ENCODE data around the gene SUGP2.
A peak's percentile ranks its signal among the peaks of the same experiment; 100 is the strongest.

The SUGP2 gene

DNA sequence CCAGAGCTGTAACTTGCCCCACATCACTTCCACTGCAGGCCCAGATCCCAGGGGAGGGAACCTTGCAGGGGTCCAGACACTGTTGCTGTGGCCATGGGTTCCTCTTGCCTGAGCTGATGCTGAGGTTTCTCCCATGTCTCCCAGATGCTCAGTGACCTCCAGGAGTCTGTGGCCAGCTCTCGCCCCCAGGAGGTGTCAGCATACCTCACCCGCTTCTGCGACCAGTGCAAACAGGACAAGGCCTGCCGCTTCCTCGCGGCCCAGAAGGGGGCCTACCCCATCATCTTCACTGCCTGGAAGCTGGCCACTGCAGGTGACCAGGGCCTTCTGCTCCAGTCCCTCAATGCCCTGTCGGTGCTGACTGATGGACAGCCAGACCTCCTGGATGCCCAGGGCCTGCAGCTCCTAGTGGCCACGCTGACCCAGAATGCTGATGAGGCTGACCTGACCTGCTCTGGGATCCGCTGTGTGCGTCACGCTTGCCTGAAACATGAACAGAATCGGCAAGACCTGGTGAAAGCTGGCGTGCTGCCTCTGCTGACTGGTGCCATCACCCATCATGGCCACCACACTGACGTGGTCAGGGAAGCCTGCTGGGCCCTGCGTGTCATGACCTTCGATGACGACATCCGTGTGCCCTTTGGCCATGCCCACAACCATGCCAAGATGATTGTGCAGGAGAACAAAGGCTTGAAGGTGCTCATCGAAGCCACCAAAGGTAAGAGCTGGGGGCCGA lies 18.3 kb upstream of the SUGP2 start:
- Histone ChIP-seq H3K27ac (ENCODE audit: poor library complexity, severe bottlenecking) (no peak overlapping the region), H3K4me3 (ENCODE audit: severe bottlenecking) (no peak overlapping the region), H3K27me3 (ENCODE audit: insufficient read depth, poor library complexity, severe bottlenecking) (no peaks in the 10 kb centered on the region), H3K4me1 (ENCODE audit: insufficient read depth, poor library complexity, severe bottlenecking) (no peaks in the 10 kb centered on the region), H3K36me3 (ENCODE audit: low read depth) (peaks cover 69% of the 10 kb centered on the region), H3K9me3 (ENCODE audit: severe bottlenecking) (no peaks in the 10 kb centered on the region)
- ATAC-seq (ENCODE audit: low read depth) (no peak), DNase-seq (ENCODE audit: low spot score) (no peak)
- TF ChIP-seq, protein P1, sequence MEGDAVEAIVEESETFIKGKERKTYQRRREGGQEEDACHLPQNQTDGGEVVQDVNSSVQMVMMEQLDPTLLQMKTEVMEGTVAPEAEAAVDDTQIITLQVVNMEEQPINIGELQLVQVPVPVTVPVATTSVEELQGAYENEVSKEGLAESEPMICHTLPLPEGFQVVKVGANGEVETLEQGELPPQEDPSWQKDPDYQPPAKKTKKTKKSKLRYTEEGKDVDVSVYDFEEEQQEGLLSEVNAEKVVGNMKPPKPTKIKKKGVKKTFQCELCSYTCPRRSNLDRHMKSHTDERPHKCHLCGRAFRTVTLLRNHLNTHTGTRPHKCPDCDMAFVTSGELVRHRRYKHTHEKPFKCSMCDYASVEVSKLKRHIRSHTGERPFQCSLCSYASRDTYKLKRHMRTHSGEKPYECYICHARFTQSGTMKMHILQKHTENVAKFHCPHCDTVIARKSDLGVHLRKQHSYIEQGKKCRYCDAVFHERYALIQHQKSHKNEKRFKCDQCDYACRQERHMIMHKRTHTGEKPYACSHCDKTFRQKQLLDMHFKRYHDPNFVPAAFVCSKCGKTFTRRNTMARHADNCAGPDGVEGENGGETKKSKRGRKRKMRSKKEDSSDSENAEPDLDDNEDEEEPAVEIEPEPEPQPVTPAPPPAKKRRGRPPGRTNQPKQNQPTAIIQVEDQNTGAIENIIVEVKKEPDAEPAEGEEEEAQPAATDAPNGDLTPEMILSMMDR (IDR thresholded peaks at IDR 0.05; ENCODE audit: poor library complexity, severe bottlenecking): no peak

DNA sequence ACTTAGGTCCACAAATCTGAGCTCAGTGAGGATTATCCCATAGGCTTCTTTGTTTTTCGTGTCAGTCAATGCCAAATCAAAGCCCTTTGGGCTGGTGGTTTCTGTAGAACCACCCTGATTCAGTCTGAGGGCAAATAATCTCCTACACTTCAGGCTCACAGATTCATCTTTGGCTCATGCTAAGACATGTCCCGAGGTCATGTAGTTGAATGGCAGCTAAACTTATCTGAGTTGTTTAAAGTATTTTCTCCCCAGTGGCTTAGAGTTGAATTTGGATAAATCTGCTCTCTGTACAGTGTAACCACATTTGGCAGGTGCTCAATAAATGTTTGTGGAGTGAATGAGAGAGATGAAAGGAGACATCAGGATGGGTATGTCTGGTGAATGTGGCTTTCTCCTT lies 17.4 kb upstream of the SUGP2 start:
- TF ChIP-seq, protein P1 (IDR thresholded peaks at IDR 0.05; ENCODE audit: poor library complexity, severe bottlenecking): no peak
- H3K4me3 ChIP-seq (ENCODE audit: severe bottlenecking): no peak overlapping the region
- DNase-seq (ENCODE audit: low spot score): no peak
- peaks cover 77% of the 10 kb centered on the region for H3K36me3 ChIP-seq (ENCODE audit: low read depth)
- no peaks in the 10 kb centered on the region for H3K27me3 ChIP-seq (ENCODE audit: insufficient read depth, poor library complexity, severe bottlenecking)
- no peaks in the 10 kb centered on the region for H3K9me3 ChIP-seq (ENCODE audit: severe bottlenecking)
- no peak overlapping the region for H3K27ac ChIP-seq (ENCODE audit: poor library complexity, severe bottlenecking)
- no peak for ATAC-seq (ENCODE audit: low read depth)
- H3K4me1 ChIP-seq (ENCODE audit: insufficient read depth, poor library complexity, severe bottlenecking): no peaks in the 10 kb centered on the region

DNA sequence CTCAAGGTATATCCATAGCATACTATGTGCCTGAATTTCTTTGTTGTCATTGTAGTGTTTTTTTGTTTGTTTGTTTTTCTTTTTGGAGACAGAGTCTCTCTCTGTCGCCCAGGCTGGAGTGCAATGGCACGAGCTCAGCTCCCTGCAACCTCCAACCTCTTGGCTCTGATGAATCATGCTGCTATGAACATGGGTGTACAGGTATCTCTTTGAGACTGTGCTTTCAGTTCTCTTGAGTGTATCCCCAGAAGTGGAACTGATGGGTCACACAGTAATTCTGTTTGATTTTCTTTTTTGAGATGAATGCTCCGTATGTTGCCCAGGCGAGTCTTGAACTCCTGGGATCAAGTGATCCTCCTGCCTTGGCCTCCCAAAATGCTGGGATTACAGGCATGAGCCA lies 16.8 kb upstream of the SUGP2 start:
- Histone ChIP-seq H3K9me3 (ENCODE audit: severe bottlenecking) (no peaks in the 10 kb centered on the region), H3K4me1 (ENCODE audit: insufficient read depth, poor library complexity, severe bottlenecking) (no peaks in the 10 kb centered on the region), H3K4me3 (ENCODE audit: severe bottlenecking) (no peak overlapping the region), H3K27ac (ENCODE audit: poor library complexity, severe bottlenecking) (no peak overlapping the region), H3K27me3 (ENCODE audit: insufficient read depth, poor library complexity, severe bottlenecking) (no peaks in the 10 kb centered on the region), H3K36me3 (ENCODE audit: low read depth) (peaks cover 78% of the 10 kb centered on the region)
- no peak for DNase-seq (ENCODE audit: low spot score)
- peak; percentile 19; the same call in 1 of the 3 replicates for ATAC-seq (ENCODE audit: low read depth)
- TF ChIP-seq, protein P1 (IDR thresholded peaks at IDR 0.05; ENCODE audit: poor library complexity, severe bottlenecking): no peak

DNA sequence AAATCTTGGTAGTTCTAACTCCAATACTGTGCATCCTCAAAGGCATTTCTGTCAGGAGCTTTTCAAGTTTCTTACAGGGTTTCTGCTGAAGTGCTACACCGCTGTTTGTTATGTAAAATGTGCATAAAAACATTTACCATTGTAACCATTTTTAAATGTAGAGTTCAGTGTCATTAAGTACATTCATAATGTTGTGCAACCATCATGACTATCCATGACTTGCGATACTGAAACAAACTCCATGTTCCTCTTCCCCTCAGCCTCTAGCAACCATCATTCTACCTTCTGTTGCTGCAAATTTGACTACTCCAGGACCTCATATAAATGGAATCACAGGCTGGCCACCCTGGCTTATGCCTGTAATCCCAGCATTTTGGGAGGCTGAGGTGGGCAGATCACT lies 16.1 kb upstream of the SUGP2 start:
- Histone ChIP-seq H3K4me1 (ENCODE audit: insufficient read depth, poor library complexity, severe bottlenecking) (no peaks in the 10 kb centered on the region), H3K27ac (ENCODE audit: poor library complexity, severe bottlenecking) (no peak overlapping the region), H3K36me3 (ENCODE audit: low read depth) (peaks cover 71% of the 10 kb centered on the region), H3K4me3 (ENCODE audit: severe bottlenecking) (no peak overlapping the region), H3K9me3 (ENCODE audit: severe bottlenecking) (no peaks in the 10 kb centered on the region), H3K27me3 (ENCODE audit: insufficient read depth, poor library complexity, severe bottlenecking) (no peaks in the 10 kb centered on the region)
- DNase-seq (ENCODE audit: low spot score) (no peak), ATAC-seq (ENCODE audit: low read depth) (no peak)
- TF ChIP-seq, protein P1 (IDR thresholded peaks at IDR 0.05; ENCODE audit: poor library complexity, severe bottlenecking): no peak

DNA sequence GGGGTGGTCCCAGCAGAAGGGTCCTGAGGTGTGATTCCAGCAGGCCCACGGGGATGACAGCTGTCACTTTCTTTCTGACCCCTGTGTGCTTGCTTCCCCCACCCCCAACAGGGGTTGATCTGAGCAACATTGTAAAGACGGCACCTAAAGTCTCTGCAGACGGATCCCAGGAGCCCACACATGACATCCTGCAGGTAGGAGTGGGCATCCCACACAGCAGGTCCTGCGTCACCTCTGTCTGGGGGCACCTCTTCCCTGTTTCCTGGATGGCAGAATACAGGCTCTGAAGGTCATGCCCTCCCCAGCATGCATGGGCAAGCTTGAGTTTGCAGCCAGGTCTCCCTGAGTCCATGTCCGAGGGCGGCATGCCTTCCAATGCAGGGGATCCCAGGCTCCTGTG lies 10.6 kb upstream of the SUGP2 start:
- no peak for ATAC-seq (ENCODE audit: low read depth)
- no peaks in the 10 kb centered on the region for H3K4me1 ChIP-seq (ENCODE audit: insufficient read depth, poor library complexity, severe bottlenecking)
- H3K27me3 ChIP-seq (ENCODE audit: insufficient read depth, poor library complexity, severe bottlenecking): no peaks in the 10 kb centered on the region
- H3K4me3 ChIP-seq (ENCODE audit: severe bottlenecking): no peak overlapping the region
- DNase-seq (ENCODE audit: low spot score): no peak
- TF ChIP-seq, protein P1 (IDR thresholded peaks at IDR 0.05; ENCODE audit: poor library complexity, severe bottlenecking): no peak
- H3K9me3 ChIP-seq (ENCODE audit: severe bottlenecking): no peaks in the 10 kb centered on the region
- no peak overlapping the region for H3K27ac ChIP-seq (ENCODE audit: poor library complexity, severe bottlenecking)
- peaks cover 31% of the 10 kb centered on the region for H3K36me3 ChIP-seq (ENCODE audit: low read depth)

Measured in RWPE2 (cell line).